ENCODE results near the gene CDH24.

Gene CDH24

GRCh38 chr14:23097786-23098185 is 40.5 kb upstream of the CDH24 start:
- peak overlapping the region; percentile 88 for H3K4me3 ChIP-seq (ENCODE audit: low read depth, low read length)
- no peak for TF ChIP-seq CTCF (IDR thresholded peaks at IDR 0.05; ENCODE audit: low read depth, low read length)
- no peak for TF ChIP-seq POLR2A (IDR thresholded peaks at IDR 0.05; ENCODE audit: extremely low read depth, insufficient read length)
- DNase-seq (ENCODE audit: low read depth), result no peak

DNA sequence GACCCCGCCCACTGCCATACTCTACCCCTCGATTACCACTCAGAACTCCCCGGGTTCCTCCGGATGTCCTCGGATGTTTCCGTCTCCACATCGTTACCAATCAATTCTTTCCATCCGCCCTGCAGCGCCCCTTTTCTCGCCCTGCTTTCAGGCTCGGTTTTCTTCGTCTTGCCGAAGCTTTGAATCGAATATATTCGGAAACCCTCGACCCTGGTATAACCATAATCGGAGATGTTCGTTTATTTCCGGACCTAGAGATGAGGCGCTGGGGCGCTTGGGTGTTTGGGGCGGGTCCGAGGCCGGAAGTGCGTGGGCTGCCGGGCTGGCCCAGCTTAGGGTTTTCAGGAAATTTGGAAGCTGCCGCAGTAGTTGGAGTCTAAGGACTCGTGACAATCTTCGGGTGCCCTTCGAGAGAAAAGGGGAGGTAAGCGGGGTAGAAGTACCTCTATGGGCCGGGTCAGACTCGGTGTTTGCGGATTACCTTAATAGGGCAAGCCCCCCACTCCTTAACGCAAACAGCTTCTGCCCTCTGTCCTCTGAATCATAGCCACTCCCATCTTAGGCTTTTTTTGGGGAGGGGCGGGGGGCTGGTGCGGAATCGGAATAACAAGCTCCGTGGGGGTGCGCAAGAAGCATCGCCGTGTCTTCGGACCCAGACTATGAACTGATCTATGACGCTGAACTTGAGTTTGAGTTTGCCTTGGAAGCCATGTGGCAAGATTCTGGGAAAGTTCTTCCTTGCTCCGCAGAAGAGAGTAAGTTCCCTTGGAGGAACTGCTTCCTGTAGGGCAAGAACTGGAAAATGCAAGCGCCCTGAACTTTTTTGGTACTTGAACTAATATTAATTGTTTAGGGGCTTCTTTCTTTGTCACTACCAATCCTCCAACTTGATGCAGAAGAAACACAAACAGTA is 38.1 kb upstream of the CDH24 start, which contains the start of gene C14orf119:
TSS of gene C14orf119 (plus strand) at position 310 of the 913 bp plus-strand sequence. CDS start 2,154 bp downstream, outside the sequence.
- no peak for TF ChIP-seq CTCF (IDR thresholded peaks at IDR 0.05; ENCODE audit: low read depth, low read length)
- TF ChIP-seq POLR2A (IDR thresholded peaks at IDR 0.05; ENCODE audit: extremely low read depth, insufficient read length), result peak; percentile 74
- TF ChIP-seq, protein P1, sequence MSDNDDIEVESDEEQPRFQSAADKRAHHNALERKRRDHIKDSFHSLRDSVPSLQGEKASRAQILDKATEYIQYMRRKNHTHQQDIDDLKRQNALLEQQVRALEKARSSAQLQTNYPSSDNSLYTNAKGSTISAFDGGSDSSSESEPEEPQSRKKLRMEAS (IDR thresholded peaks at IDR 0.05; ENCODE audit: low read depth, low read length), result no peak; the same call in 1 of the 2 replicates
- no peak for TF ChIP-seq MYC (IDR thresholded peaks at IDR 0.05; ENCODE audit: low read depth, low read length)
- peak; percentile 99 for DNase-seq (ENCODE audit: low read depth)
- H3K4me3 ChIP-seq (ENCODE audit: low read depth, low read length), result peak within 1 kb of the TSS; percentile 88

DNA sequence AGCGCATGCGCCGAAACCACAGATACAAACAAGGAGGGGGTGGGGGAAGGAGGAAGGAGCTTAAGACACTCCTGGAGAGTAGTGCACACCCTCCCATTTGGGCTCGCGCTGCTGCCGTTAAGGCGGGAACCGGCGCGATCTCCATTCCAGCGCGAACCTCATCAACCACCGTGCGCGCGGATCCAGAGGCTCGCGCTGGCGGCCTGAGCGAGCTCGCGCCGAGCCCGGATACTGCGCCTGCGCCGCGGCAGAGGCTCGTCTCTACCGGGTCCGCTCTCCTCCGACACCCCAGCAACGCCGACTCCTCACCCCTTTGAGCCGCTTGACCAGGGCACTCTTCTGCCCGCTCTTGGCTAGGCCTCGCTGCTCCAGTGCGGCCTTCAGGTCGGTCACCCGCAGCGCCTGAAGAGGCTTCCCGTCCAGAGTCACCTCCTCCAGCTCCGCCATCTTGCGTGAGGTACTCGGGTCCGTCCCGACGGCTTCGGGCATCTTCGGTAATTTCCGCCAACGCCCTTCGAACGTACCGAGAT is 37.4 kb upstream of the CDH24 start, which contains the start of gene ACIN1:
TSS of gene ACIN1 (minus strand) at position 471 of the 530 bp plus-strand sequence. CDS start at position 447, 24 bp downstream.
- H3K4me3 ChIP-seq (ENCODE audit: low read depth, low read length), result peak within 1 kb of the TSS; percentile 88
- TF ChIP-seq MYC (IDR thresholded peaks at IDR 0.05; ENCODE audit: low read depth, low read length) (peak; percentile 30; the same call in 1 of the 2 replicates), POLR2A (IDR thresholded peaks at IDR 0.05; ENCODE audit: extremely low read depth, insufficient read length) (peak; percentile 69), CTCF (IDR thresholded peaks at IDR 0.05; ENCODE audit: low read depth, low read length) (no peak)
- TF ChIP-seq, protein P1 (IDR thresholded peaks at IDR 0.05; ENCODE audit: low read depth, low read length), result no peak
- DNase-seq (ENCODE audit: low read depth), result peak; percentile 92

DNA sequence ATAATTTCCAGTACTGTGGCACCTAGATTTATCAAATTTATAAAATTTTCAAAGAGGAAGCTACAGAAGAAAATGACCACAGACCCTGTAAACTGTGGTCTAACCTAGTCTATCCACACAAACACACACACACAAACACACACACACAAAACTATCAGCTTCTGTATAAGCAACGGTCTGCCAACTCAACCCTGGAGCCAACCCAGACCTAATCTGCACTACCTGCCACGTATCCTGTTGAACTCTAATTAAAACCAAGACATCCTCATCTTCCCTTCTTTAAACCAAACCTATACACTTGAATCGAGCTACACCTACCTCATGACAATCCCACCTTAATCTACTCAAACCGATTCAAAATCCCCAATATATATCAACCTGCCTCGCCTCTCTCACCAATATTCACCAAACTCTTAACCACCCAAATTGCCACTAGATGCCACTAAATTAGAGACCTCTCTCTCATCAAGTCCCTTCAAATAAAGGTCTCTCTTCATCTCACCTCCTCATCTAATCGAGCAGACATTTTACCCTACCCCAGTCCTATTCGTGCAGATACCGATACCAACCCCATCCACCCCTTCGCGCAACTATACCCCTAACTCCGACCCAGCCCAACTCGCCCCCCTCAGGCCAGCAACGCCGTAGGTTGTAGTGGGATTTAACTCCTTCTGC is 36.8 kb upstream of the CDH24 start:
- peak overlapping the region; percentile 88 for H3K4me3 ChIP-seq (ENCODE audit: low read depth, low read length)
- no peak for DNase-seq (ENCODE audit: low read depth)
- TF ChIP-seq POLR2A (IDR thresholded peaks at IDR 0.05; ENCODE audit: extremely low read depth, insufficient read length), result no peak
- TF ChIP-seq MYC (IDR thresholded peaks at IDR 0.05; ENCODE audit: low read depth, low read length), result no peak
- TF ChIP-seq CTCF (IDR thresholded peaks at IDR 0.05; ENCODE audit: low read depth, low read length), result peak; percentile 8
- TF ChIP-seq, protein P1 (IDR thresholded peaks at IDR 0.05; ENCODE audit: low read depth, low read length), result no peak

DNA sequence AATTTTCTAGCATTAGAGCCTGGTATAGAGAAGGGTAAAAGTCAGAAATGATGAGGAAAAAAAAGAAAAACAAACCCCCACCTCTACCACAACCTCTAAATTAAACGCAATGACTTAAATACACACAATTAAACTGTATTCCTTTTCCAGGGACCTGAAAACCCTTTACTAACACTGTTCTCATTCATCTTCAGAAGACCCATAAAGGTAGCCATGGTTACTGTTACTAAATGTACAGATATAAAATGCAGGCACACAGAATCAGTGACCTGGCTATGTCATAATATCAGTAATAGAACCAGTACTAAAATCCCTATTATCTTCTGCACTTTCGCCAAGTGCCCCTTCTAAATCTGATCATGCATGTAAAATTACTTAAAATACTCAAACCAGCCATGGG is 36.2 kb upstream of the CDH24 start:
- H3K4me3 ChIP-seq (ENCODE audit: low read depth, low read length), result peak overlapping the region; percentile 88
- no peak for DNase-seq (ENCODE audit: low read depth)
- TF ChIP-seq POLR2A (IDR thresholded peaks at IDR 0.05; ENCODE audit: extremely low read depth, insufficient read length) (no peak), MYC (IDR thresholded peaks at IDR 0.05; ENCODE audit: low read depth, low read length) (no peak), CTCF (IDR thresholded peaks at IDR 0.05; ENCODE audit: low read depth, low read length) (no peak)
